ENCODE results near the gene CADPS. TPM values are rescaled to one million over a fixed set of nuclear protein-coding genes. Genes with fewer than 3 reads are reported as not detected.

Gene CADPS
- polyA plus RNA-seq, 1 donor (not counting 4 experiments of a cell fraction or from before 2014, with no cell fraction given): not detected

GRCh38 chr3:62638316-62638715, 236.9 kb downstream of the CADPS start:
- Histone ChIP-seq H3K4me2 (ENCODE audit: control insufficient read depth, extremely low read depth, insufficient read depth, low read depth, low read length) (no peak overlapping the region), H3K4me3 (ENCODE audit: control insufficient read depth in 2 of 3, extremely low read depth in 1 of 3, insufficient read depth in 2 of 3, low read depth in 1 of 3, low read length in 3 of 3) (no peak overlapping the region), H3K9me3 (ENCODE audit: control insufficient read depth, low read depth, low read length) (no peaks in the 10 kb centered on the region), H3K36me3 (ENCODE audit: control insufficient read depth in 2 of 2, extremely low read depth in 1 of 2, insufficient read depth in 2 of 2, low read length in 2 of 2) (no peaks in the 10 kb centered on the region), H3K27ac (ENCODE audit: control insufficient read depth, insufficient read depth, low read length) (no peak overlapping the region), H3K27me3 (ENCODE audit: control insufficient read depth, extremely low read depth, insufficient read depth, low read length) (peaks cover 3% of the 10 kb centered on the region), H3K79me2 (ENCODE audit: control insufficient read depth, insufficient read depth, low read length) (no peaks in the 10 kb centered on the region), H2AFZ (ENCODE audit: control insufficient read depth, low read length) (no peak overlapping the region), H4K20me1 (ENCODE audit: control insufficient read depth, extremely low read depth, insufficient read depth, low read length) (no peaks in the 10 kb centered on the region), H3K4me1 (ENCODE audit: control insufficient read depth, extremely low read depth, insufficient read depth, low read length) (no peaks in the 10 kb centered on the region), H3K9me1 (ENCODE audit: control insufficient read depth, extremely low read depth, insufficient read depth, low read length) (no peaks in the 10 kb centered on the region), H3K9ac (ENCODE audit: control insufficient read depth, extremely low read depth, insufficient read depth, low read length) (no peak overlapping the region)
- no peak for FAIRE-seq
- no peak for DNase-seq (ENCODE audit: low read depth, low spot score)
- dilution Hi-C loops (cut with MboI; ENCODE audit: extremely low pct_ligation_motif_present, low sequenced_read_pairs): no loop called here
- no peak for TF ChIP-seq CTCF (optimal IDR thresholded peaks at IDR 0.05 in 1 of 3, IDR thresholded peaks at IDR 0.05 in 1 of 3, conservative IDR thresholded peaks at IDR 0.05 in 1 of 3; ENCODE audit: extremely low read depth in 1 of 3, insufficient read depth in 2 of 3, low read length in 3 of 3)
- TF ChIP-seq EZH2 (IDR thresholded peaks at IDR 0.05; ENCODE audit: low read length): no peak

GRCh38 chr3:62636235-62636826, 238.9 kb downstream of the CADPS start:
- Histone ChIP-seq H3K27ac (ENCODE audit: control insufficient read depth, insufficient read depth, low read length) (no peak overlapping the region), H3K4me2 (ENCODE audit: control insufficient read depth, extremely low read depth, insufficient read depth, low read depth, low read length) (no peak overlapping the region), H3K4me3 (ENCODE audit: control insufficient read depth in 2 of 3, extremely low read depth in 1 of 3, insufficient read depth in 2 of 3, low read depth in 1 of 3, low read length in 3 of 3) (no peak overlapping the region), H4K20me1 (ENCODE audit: control insufficient read depth, extremely low read depth, insufficient read depth, low read length) (no peaks in the 10 kb centered on the region), H3K79me2 (ENCODE audit: control insufficient read depth, insufficient read depth, low read length) (no peaks in the 10 kb centered on the region), H3K27me3 (ENCODE audit: control insufficient read depth, extremely low read depth, insufficient read depth, low read length) (peaks cover 7% of the 10 kb centered on the region), H3K9ac (ENCODE audit: control insufficient read depth, extremely low read depth, insufficient read depth, low read length) (no peak overlapping the region), H3K4me1 (ENCODE audit: control insufficient read depth, extremely low read depth, insufficient read depth, low read length) (no peaks in the 10 kb centered on the region), H3K9me1 (ENCODE audit: control insufficient read depth, extremely low read depth, insufficient read depth, low read length) (no peaks in the 10 kb centered on the region), H3K9me3 (ENCODE audit: control insufficient read depth, low read depth, low read length) (no peaks in the 10 kb centered on the region), H3K36me3 (ENCODE audit: control insufficient read depth in 2 of 2, extremely low read depth in 1 of 2, insufficient read depth in 2 of 2, low read length in 2 of 2) (no peaks in the 10 kb centered on the region), H2AFZ (ENCODE audit: control insufficient read depth, low read length) (no peak overlapping the region)
- DNase-seq (ENCODE audit: low read depth, low spot score): no peak
- no peak for FAIRE-seq
- TF ChIP-seq CTCF (optimal IDR thresholded peaks at IDR 0.05 in 1 of 3, IDR thresholded peaks at IDR 0.05 in 1 of 3, conservative IDR thresholded peaks at IDR 0.05 in 1 of 3; ENCODE audit: extremely low read depth in 1 of 3, insufficient read depth in 2 of 3, low read length in 3 of 3) (no peak), EZH2 (IDR thresholded peaks at IDR 0.05; ENCODE audit: low read length) (no peak)
- dilution Hi-C loops (cut with MboI; ENCODE audit: extremely low pct_ligation_motif_present, low sequenced_read_pairs): no loop called here
